GF-D8 (cell line): ENCODE measurements around the gene CARD10.
"Not testable (repeated sequence)": the region's sequence is repeated elsewhere in the genome, so short reads cannot be mapped to it uniquely, and the experiment has no call there.

Experiments
- DNase-seq: peaks from one replicate; lab custom pipeline; 2025; lab: John Stamatoyannopoulos, UW

Gene CARD10

DNA sequence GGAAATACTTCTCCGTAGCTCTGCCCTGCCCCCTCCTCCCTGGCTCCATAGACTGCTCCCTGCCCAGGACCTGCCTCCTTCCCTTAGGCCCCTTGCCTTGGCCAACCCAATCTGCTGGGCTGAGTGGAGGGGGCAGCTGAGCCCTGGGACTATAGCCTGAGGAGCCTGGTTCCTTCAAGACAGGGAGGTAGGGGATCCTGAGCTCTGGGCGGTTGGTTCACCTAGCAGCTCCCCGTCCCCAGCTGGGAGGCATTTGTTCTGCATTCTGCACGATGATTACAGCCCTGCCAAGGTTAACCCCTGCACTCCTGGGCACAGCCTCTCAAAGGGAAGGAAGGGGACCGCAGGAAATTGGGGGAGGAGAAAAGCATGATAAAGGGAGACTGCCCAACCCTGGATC lies 37.5 kb upstream of the CARD10 start:
- DNase-seq: no peak

DNA sequence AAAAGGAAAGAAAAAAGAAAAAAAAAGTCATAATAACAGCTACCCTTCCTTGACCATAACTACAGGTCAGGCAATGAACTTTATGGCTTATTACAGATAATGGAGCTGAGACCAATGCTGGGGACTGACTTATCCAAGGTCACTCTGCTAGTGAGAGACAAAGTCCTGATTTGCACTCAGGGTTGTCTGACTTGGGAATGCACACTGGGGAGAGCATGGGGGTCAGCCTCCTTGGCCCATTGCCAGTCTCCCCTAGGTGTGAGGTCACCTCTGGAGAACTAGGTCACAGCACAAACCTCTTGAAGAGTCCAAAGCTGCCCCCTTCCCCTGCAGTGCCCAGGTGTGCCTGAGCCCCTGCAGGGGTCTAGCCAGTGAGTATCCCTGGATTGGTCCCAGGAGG lies 35.8 kb upstream of the CARD10 start:
- no peak for DNase-seq

DNA sequence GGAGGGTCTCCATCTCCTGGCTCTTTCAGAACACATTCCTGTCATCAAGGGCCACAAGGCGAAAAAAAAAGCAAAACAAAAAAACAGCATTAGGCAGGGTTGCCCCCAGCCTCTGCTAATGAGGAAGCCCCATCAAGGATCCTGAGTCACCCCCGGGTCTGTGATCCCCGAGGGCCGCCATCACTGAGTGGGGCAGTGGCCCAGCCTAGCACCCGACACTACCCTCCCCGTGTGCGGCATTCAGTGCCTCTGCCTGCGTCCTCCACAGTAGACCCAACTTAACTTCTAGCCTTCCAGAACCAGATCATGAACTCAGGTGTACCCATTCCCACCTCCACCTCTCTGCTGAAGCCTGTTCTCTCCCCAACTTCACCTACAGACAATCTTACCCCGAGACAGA lies 34.5 kb upstream of the CARD10 start:
- no peak for DNase-seq

DNA sequence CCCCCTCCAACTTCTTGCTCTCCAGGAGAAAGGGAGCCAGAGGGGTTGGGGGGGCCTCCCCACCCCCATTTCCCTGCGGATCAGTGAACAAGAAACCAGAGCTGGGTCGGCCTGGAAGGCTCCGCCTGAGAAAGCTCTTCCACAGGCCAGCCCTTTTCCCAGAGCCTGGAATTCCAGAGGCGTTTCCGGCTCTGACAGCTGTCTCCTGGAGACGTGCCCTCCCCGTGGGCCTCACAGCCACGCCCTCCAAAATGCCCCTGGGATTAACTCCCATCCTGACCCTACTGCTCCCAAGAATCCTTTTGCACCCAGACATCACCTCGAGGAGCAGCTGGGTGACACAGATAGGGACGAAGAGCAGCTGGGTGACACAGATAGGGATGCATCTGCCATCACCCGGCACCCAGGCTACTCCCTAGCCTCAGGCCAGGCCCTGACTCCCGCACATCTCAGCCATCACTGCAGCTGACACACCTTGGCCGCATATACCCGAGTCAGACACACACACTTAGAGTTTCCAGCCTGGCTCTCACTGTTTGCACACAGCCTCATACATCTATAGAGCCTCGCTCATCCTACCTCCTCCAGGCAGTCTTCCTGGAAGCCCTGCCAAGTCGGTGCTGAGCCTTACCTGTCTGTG lies 33.4 kb upstream of the CARD10 start:
- DNase-seq: no peak

DNA sequence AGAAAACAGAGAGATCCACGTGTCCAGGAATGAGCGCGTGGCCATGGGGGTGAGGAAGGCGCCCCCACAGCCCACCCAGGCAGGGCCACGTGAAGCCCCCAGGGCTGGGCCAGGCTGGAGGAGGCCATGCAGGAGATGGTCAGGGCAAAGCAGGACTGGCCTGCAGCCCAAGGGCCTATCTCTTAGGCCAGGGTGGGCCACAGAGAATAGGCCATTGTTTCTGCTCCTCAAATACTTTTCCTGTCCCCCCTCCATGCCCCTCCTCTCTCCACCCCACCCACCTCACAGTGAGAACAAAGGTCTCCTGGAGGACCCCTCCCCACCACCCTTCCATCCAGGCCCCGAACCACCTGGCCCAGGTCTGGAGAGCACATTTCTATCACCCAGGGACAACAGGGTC lies 32.8 kb upstream of the CARD10 start:
- no peak for DNase-seq

DNA sequence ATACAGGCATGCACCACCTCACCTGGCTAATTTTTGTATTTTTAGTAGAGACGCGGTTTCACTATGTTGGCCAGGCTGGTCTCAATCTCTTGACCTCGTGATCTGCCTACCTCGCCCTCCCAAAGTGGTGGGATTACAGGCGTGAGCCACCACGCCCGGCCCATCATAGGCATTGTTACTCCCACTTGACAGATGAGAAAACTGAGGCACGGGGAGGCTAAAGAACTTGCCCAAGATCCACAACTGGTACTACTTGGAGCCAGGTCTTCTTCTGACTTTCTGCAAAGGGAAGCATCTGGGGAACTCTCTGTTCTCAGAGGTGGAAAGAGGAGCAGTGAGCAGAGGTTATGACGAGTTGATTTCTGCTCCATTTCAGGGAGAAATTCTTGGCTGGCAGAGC lies 31.7 kb upstream of the CARD10 start:
- not testable (repeated sequence) for DNase-seq

DNA sequence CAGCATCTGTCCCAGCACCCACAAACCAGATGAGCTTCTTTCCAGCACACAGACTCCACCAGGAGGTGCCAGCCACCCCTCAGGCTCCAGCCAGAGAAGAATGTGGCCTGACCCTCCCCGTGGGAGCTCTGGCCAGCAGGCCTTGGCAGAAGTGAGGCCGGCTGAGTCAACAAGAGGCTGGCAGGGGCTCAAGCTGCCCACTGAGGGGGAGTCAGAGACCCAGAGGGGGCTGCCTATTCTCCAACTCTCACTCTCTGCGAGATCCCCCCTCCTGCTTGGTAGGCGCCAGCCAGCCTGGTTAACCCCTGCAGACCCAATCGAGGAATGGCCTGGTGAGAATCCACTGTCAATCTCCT lies 30.5 kb upstream of the CARD10 start:
- DNase-seq: no peak

DNA sequence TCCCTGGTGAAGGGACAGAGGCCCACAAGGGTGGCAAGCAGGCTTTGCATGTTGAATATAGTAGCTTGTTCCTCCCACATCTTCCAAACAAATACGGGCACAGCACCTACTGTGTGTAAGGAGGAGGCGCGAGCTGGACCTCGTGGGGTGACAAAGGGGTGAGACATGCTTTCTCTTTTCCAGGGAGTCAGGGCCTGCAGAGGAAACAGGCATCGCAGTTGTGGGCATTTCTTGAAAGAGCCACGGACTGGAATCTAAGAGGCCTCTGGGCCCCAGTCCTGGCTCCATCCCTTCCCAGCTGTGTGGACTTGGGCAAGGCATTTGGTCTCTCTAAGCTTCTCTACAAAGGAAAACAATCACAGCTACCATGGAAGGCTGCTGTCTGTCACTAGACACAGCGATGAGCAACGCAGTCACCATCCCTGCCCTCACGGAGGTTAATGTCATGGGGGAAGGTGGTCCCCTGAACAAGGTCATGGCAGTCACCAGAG lies 28.1 kb upstream of the CARD10 start:
- no peak for DNase-seq

DNA sequence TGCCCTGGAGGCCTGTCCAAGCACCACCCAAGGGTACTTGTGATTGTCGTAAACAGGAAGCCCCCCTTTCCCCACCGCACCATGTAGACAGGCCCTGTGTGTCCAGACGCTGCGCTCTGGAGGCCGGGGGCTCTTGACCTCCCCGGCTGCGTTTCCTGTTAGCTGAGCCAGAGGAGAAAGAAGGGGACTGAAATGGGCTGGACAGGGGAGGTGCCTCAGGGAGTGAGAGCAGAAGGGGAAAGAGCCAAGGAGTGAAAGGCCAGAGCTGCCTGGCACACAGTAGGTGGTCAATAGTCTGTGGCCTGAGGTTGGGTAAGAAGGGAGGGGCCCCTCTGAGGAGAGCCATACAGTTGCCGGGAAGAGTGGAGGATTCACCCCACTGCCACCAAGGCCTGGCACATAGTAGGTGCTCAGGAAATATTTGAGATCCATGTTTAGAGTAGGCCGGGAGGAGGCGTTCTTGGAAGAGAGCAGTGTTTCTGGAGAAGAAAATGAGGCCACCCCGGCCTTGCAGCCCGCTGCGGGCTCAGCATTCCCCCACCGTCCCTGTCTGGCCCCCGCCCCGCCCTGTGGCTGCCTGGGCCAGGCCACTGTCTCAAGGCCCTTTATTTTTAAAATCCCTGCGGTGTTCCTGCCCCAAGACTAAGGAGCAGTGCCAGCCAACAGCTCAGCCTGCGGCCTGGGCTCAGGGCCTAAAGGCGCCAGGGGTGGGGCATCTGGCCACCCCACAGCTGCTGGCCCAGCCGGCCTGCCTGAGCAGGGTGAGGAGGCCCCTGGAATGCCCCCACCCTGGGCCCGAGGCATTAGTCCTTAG lies 27.4 kb upstream of the CARD10 start:
- no peak for DNase-seq

DNA sequence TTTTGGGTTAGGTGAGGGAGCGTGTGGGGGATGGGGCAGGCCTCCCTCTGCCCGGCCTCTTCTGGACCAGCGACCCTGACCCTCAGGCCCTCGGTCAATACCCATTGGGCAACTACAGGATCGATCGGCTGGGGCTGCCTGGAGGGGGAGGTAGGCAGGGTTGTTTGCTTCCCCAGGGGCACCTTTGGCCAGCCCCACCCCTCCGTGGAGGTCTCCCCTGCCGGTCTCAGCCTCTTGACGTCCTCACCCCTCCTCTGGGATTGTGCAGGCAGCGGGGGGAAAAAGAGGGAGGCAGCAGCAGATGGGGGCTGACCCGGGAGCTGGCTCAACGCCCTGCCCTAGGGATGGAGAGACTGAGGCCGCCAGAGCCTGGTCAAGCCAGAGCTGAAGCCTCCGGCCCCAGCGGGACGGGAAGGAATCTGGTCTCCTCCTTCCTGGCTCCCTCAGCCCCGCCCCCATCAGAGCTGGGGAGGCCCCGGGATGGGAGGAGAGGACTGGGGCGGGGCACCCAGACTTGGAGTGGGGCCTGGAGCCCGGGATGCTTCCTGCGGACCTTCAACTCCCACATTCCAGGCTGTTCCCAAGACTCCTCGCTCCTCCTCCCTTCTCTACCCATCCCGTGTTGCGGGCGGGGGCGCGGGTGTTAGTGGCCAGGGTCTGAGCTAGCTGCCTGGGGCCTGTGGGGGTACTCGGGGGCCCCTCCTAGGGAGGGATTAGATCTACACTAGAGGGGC lies 26.7 kb upstream of the CARD10 start:
- DNase-seq: no peak

DNA sequence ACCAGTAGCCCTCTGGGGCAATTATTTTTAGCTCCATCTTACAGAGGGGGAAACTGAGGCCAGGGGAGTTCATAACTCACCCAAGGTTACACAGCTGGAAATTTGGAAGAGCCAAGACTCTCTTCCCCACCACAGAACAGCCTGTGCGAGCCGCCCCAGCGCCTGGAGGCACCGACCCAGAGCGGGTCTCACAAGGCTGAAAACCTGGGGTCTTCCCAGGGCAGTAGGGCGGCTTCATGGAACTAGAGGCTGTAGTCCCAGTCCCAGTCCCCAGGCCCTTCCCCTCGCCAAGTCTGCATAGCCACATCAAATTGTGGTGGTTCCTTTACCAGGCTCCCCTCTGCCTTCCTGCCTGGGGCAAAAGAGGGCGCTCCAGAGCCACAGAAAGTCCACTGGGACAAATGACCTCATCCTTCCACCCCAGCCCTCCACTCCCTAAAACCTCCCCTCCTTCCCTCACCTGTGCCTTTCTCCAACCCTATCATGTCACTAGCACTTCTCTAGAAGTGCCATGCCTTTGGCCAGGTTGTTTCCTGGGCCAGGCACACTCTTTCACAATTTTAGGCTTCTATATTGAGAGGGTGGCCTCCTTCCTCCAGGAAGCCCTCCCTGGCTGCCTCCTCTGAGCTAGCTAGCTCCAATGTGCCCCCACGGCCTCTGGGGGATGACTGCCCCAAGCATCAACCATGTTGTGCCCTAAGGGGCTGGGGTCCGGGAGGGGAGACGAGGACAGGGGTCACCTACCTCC lies 25.9 kb upstream of the CARD10 start:
- DNase-seq: no peak

DNA sequence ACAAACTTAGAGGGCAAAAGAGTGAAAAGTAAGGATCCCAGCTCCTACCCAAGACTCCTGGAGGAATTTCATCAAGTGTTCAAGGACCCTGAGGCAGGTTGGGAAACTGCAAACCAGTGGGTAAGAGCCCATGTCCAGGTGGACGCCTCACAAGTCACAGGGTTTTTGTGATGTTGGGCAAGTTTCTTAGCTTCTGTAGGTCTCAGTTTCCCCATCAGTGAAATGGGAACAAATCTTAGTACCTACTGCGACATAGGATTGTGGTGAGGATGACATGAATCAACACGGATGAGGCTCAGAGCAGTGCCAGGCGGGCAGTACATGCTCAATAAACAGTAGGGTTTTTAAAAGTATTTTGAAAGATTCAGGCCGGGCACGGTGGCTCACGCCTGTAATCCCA lies 23.7 kb upstream of the CARD10 start:
- no peak for DNase-seq

DNA sequence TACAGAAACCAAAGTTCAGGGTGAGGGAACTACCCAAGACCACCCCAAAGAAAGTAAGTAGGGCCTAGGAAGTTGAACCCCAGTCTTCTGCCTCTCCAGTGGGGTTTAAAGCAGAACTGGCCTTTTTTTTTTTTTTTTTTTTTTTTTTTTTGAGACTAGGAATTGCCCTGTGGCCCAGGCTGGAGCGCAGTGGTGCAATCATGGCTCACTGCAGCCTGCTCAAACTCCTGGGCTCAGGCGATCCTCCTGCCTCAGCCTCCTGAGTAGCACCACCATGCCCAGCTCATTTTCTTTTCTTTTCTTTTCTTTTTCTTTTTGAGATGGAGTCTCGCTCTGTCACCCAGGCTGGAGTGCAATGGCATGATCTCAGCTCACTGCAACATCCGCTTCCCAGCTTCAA lies 23.2 kb upstream of the CARD10 start:
- not testable (repeated sequence) for DNase-seq

DNA sequence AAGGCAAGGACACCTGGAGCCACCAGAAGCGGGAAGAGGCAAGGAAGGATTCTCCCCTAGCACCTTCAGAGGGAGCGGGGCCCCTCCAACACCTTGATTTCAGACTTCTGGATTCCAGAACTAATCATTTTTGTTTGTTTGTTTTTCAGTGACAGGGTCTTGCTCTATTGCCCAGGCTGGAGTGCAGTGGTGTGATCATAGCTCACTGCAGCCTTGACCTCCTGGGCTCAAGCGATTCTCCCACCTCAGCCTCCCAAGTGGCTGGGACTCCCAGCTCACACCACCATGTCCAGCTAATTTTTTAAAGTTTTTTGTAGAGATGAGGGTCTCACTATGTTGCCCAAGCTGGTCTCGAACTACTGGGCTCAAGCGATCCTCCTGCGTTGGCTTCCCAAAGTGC lies 20.6 kb upstream of the CARD10 start:
- DNase-seq: not testable (repeated sequence)

DNA sequence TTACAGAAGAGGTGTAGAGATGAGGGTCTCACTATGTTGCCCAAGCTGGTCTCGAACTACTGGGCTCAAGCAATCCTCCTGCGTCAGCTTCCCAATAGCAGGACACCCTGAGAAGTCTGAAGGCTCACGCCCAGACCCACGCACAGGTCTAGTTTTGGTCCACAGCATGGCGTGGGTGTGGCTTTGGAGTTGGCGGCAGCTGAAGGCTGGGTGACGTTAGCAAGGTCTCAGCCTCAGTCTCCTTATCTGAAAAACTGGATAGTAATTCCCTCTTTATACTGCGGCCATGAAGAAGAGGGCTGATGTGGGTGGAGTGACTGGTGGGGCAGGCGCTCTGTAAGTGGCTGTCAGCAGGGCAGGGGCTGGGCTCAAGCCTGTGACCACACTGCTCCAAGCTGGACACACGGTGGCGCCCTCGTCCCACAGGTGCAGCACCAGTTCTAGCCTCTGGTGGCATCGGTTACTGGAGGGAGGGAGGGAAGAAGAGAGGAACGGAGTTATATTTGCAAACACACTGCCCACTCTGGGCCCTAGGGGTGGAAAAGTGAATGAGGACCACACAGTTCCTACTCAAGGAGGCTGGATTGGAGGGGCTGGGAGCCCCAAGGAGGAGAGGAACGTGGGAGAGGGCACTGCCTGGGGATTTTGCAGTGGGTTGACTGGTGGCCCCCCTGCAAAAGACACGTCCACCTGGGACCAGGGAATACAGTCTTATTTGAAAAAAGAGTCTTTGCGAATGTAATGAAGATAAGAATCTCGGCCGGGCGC lies 19.6 kb upstream of the CARD10 start:
- DNase-seq: peak; percentile 45

DNA sequence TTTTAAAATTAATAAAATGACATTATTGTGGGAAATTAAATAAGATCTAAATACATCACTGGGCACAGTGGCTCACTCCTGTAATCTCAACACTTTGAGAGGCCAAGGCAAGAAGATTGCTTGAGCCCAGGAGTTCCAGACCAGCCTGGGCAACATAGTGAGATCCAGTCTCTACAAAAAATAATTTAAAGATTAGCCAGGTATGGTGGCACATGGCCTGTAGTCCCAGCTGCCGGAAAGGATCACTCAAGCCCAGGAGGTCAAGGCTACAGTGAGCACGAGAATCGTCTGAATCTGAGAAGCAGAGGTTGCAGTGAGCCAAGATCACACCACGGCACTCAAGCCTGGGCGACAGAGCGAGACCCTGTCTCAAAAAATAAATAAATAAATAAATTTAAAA lies 15.9 kb upstream of the CARD10 start:
- DNase-seq: no peak

DNA sequence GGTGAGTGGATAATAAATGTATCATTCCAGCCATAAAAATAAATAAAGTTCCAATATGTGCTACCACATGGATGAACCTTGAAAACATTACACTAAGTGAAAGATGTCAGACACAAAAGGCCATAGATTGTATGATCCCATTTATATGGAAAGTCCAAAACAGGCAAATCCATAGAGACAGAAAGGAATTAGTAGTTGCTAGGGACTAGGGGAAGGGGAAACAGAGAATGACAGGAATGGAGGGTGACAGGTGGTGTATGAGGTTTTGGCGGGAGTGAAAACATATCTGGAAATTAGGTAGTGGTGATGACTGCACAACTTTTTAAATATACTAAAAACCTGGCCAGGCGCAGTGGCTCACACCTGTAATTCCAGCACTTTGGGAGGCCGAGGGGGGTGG lies 15.2 kb upstream of the CARD10 start:
- DNase-seq: no peak

DNA sequence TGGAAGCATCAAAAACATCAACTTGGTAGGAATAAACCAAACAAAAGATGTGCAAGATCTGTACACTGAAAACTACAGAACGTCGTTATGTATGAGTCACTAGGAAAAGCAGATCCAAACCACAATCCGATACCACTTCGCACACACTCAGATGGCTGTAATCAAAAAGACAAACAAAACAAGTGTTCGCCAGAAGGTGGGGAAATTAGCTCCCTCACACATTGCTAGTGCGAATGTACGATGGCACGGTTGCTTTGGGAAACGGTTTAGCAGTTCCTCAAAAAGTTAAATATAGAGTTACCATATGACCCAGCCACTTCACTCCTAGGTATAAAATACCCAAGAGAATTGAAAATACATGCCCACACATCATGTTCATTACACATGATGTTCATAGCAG lies 14.8 kb upstream of the CARD10 start:
- no peak for DNase-seq

DNA sequence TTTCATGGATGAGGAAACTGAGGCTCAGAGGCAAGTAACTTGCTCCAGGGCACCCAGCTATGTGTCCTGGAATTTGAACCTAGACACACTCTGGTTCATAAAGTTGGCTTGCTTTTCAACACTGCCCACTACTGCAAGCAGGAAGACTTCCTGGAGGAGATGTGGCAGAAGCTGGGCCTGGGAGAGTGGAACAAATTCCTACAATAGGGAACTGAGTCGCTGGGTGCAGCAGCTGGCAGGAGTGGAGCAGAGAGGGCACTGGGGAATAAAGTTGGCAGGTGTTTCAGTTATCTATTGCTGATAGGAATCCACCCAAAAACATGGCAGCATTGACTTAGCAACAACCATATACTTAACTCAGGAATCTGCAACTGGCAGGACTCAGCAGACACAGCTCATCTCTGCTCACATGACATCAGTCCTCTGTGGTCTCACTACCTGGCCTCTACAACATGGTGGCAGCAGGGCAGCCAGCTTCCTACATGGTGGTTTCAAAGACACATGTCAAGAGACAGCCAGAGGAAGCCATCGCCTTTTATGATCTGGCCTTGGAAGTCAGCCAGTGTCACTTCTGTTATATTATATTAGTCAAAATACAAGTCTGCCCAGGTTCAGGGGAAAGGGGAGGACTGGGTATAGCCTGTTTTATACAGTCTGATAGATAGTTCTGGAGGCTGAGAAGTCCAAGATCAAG lies 10.6 kb upstream of the CARD10 start:
- DNase-seq: peak; percentile 13

DNA sequence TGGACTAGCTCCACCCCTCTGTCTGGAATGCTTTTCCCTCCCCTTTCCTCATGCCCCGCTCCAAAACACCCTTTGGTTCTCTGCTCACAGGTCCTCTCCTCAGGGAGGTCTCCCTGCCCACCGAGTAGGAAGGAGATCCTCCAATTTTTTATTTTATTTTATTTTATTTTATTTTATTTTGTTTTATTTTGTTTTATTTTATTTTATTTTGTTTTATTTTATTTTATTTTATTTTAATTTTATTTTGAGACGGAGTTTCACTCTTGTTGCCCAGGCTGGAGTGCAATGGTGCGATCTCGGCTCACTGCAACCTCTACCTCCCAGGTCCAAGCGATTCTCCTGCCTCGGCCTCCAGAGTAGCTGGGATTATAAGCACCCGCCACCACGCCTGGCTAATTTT lies 8.7 kb upstream of the CARD10 start:
- DNase-seq: not testable (repeated sequence)
